ENCODE data around the gene IL34. TPM values are rescaled to one million over a fixed set of nuclear protein-coding genes. Genes with fewer than 3 reads are reported as not detected.

The IL34 gene
- total and polyA plus RNA-seq, 2 of the 13 experiments (the other 11 are each of a cell fraction or from before 2014, with no cell fraction given), result 1.2 to 1.3 TPM

GRCh38 chr16:70681382-70682238 lies 35.3 kb downstream of the IL34 start (continued):
- TF ChIP-seq MAFF (IDR thresholded peaks at IDR 0.05; ENCODE audit: low read depth, low read length), result no peak
- TF ChIP-seq NFIC (IDR thresholded peaks at IDR 0.05; ENCODE audit: low read length), result no peak
- TF ChIP-seq BRCA1 (CRISPR knock-in tag; IDR thresholded peaks at IDR 0.05), result no peak
- no peak for TF ChIP-seq ZNF33A (CRISPR knock-in tag; IDR thresholded peaks at IDR 0.05; ENCODE audit: borderline replicate concordance)
- peak; percentile 79 for TF ChIP-seq XRCC5 (optimal IDR thresholded peaks at IDR 0.05; ENCODE audit: low read length)
- peak; percentile 19; the same call in 1 of the 2 replicates for TF ChIP-seq ZNF512B (CRISPR knock-in tag; IDR thresholded peaks at IDR 0.05; ENCODE audit: borderline replicate concordance)
- TF ChIP-seq MTF2 (CRISPR knock-in tag; IDR thresholded peaks at IDR 0.05; ENCODE audit: borderline replicate concordance), result no peak
- TF ChIP-seq AGO2 (optimal IDR thresholded peaks at IDR 0.05; ENCODE audit: low read depth, low read length), result peak; percentile 98
- no peak for TF ChIP-seq ZBTB49 (CRISPR knock-in tag; IDR thresholded peaks at IDR 0.05; ENCODE audit: borderline replicate concordance)
- TF ChIP-seq ZNF138 (CRISPR knock-in tag; IDR thresholded peaks at IDR 0.05; ENCODE audit: low read depth), result no peak
- peak; percentile 52; the same call in 1 of the 2 replicates for TF ChIP-seq THAP11 (CRISPR knock-in tag; IDR thresholded peaks at IDR 0.05)
- TF ChIP-seq ZBTB1 (CRISPR knock-in tag; IDR thresholded peaks at IDR 0.05; ENCODE audit: borderline replicate concordance), result 0 out of 2 replicates have a peak, but pooled peaks have one; percentile 14
- TF ChIP-seq ZNF383 (CRISPR knock-in tag; IDR thresholded peaks at IDR 0.05; ENCODE audit: borderline replicate concordance), result no peak
- TF ChIP-seq HDAC2 (CRISPR knock-in tag; IDR thresholded peaks at IDR 0.05), result peak; percentile 91; the same call in 1 of the 2 replicates
- TF ChIP-seq ARNTL (CRISPR knock-in tag; IDR thresholded peaks at IDR 0.05), result 0 out of 2 replicates have a peak, but pooled peaks have one; percentile 41
- no peak for TF ChIP-seq ZNF879 (CRISPR knock-in tag; IDR thresholded peaks at IDR 0.05)
- TF ChIP-seq GLMP (CRISPR knock-in tag; IDR thresholded peaks at IDR 0.05; ENCODE audit: borderline replicate concordance), result no peak
- TF ChIP-seq REPIN1 (CRISPR knock-in tag; IDR thresholded peaks at IDR 0.05; ENCODE audit: borderline replicate concordance, low read depth), result peak; percentile 66; the same call in 1 of the 2 replicates
- TF ChIP-seq ZFP36L1 (CRISPR knock-in tag; IDR thresholded peaks at IDR 0.05), result 0 out of 2 replicates have a peak, but pooled peaks have one; percentile 17
- 0 out of 2 replicates have a peak, but pooled peaks have one; percentile 20 for TF ChIP-seq ZNF121 (CRISPR knock-in tag; IDR thresholded peaks at IDR 0.05)
- no peak for TF ChIP-seq ZNF691 (CRISPR knock-in tag; IDR thresholded peaks at IDR 0.05; ENCODE audit: borderline replicate concordance, low read depth)
